ENCODE results near the gene COL25A1. TPM values are rescaled to one million over a fixed set of nuclear protein-coding genes. Genes with fewer than 3 reads are reported as not detected.
"Not testable (repeated sequence)": the region's sequence is repeated elsewhere in the genome, so short reads cannot be mapped to it uniquely, and the experiment has no call there.

COL25A1 gene
- total RNA-seq, 1 donor, result 0.27 TPM

DNA sequence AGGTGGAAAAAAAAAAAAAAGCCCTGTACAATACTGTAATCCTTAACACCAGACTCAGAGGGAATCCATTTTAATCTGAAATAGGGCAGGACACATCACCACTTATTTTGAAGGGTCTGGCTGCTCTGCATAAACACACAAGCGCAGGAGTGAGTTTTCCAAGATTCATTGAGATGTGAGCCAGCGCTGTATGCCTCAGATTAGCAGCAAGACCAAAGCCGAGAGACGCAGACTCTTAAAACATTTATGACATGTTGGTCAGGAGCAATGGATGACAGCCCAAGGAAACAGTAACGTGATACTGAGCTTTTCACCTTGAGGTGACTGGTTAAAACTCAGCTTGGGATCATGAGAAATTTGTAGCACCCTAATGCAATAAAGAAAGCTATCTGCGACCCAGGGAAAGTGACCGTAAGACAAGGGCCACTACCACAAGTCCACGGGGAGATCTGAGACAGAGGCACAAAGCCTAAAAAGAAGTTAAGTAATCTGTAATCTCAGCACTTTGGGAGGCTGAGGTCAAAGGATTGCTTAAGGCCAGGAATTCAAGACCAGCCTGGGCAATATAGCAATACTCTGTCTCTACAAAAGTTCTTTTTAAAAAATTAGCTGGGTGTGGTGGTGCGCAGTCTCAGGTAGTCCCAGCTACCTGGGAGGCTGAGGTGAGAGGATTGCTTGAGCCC is 210.6 kb downstream of the COL25A1 start:
- no peak for DNase-seq (ENCODE audit: low read depth)
- TF ChIP-seq, protein P1, sequence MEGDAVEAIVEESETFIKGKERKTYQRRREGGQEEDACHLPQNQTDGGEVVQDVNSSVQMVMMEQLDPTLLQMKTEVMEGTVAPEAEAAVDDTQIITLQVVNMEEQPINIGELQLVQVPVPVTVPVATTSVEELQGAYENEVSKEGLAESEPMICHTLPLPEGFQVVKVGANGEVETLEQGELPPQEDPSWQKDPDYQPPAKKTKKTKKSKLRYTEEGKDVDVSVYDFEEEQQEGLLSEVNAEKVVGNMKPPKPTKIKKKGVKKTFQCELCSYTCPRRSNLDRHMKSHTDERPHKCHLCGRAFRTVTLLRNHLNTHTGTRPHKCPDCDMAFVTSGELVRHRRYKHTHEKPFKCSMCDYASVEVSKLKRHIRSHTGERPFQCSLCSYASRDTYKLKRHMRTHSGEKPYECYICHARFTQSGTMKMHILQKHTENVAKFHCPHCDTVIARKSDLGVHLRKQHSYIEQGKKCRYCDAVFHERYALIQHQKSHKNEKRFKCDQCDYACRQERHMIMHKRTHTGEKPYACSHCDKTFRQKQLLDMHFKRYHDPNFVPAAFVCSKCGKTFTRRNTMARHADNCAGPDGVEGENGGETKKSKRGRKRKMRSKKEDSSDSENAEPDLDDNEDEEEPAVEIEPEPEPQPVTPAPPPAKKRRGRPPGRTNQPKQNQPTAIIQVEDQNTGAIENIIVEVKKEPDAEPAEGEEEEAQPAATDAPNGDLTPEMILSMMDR (IDR thresholded peaks at IDR 0.05; ENCODE audit: insufficient read depth, low read length), result no peak
- H3K4me3 ChIP-seq (ENCODE audit: low read depth, low read length), result no peak overlapping the region

DNA sequence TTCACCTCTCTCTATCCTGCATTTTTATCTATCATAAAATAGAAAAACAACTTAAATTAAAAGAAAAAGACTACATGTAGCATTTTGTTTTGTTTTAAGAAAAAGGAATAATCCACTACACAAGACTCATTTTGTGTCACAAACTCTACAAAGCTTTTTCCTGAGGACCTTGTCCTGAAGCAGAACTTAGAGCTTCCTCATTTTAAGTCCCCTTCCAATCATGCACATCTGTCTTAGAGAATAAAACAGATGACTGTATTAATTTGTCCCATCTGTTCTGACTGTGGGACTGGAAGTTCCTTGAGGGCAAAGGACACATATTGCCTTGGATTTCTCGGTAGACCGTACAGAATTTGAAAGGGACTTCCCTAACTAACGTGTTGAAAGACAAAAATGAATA is 218.5 kb downstream of the COL25A1 start:
- no peak for DNase-seq (ENCODE audit: low read depth)
- H3K4me3 ChIP-seq (ENCODE audit: low read depth, low read length), result no peak overlapping the region
- TF ChIP-seq, protein P1 (IDR thresholded peaks at IDR 0.05; ENCODE audit: insufficient read depth, low read length), result no peak

DNA sequence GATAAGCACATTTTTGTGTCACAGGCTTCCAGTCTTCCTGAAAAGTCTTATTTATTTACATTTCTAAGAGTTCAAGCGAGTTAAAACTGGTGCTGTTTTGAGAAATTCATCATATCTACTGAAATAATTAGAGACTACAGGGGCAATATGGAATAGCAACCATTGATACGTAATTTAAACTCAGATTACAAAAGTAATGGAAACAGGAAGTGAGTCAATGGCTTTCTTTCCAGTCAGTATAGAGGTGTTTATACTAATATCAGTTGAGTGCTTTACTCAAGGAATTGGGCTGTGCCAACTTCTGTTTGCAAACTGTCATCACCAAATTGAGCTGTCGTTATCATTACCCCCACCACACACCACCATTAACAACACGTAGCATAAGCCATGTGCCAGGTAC is 222.7 kb downstream of the COL25A1 start:
- no peak overlapping the region for H3K4me3 ChIP-seq (ENCODE audit: low read depth, low read length)
- DNase-seq (ENCODE audit: low read depth), result no peak
- TF ChIP-seq, protein P1 (IDR thresholded peaks at IDR 0.05; ENCODE audit: insufficient read depth, low read length), result no peak

DNA sequence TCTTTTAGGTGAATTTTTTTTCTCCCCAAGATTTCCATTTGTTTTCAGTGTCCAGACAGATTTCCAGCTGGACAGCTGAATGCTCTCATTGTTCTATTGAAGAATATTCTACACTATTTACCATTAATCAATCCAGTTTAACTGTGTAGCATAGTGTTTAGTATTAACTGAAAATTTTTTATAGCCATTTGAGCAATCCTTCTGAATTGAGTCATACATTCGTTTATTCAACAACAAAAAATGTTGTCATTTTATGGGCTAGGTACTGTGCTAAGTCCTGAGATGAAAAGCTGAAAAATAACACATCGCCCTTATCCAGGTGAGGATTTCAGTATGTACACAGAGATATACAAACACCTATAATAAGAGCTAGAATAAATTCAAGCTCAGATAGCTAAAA is 223.3 kb downstream of the COL25A1 start:
- H3K4me3 ChIP-seq (ENCODE audit: low read depth, low read length), result no peak overlapping the region
- DNase-seq (ENCODE audit: low read depth), result no peak

DNA sequence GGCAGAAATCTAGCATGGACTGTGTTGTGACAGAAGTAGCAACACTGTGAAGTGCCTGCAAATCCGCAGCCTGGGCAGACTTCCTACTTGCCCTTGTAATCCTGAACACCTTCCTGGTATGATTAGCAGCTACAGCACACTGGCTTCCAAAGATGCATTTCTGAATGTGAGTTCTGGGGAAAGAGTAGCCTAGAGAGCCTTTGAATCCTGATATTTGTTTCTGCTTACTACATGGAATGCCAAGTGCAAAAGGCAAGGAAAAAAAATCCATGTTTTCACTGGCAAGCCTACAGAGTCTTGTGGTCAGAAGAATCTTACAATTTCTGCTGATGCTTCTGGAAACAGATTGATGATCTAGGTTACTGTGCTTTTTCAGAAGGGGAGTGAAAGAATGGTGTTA is 223.7 kb downstream of the COL25A1 start:
- no peak overlapping the region for H3K4me3 ChIP-seq (ENCODE audit: low read depth, low read length)
- peak; percentile 72 for DNase-seq (ENCODE audit: low read depth)
- TF ChIP-seq, protein P1 (IDR thresholded peaks at IDR 0.05; ENCODE audit: insufficient read depth, low read length), result no peak

More for the DNA sequence above, 223.3 kb downstream of the COL25A1 start:
- TF ChIP-seq, protein P1 (IDR thresholded peaks at IDR 0.05; ENCODE audit: insufficient read depth, low read length), result no peak

DNA sequence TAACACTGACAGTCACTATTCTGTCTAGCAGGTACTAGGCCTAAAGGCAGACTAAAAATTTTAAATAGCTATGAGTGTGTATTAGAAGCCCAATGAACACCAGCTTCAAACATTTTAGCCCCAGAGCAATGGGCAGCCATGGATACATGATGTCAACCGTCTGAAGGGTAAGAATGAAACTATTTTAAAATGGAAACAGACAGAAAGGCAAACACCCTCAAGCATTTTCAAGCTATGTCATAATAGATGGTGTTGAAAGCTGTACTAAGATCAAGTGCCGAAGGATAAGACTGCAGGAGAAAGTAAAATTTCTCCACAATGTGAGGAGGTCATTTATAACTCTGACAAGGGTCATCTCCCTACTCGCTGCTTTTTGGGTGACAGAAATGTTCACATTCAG is 225.0 kb downstream of the COL25A1 start:
- TF ChIP-seq, protein P1 (IDR thresholded peaks at IDR 0.05; ENCODE audit: insufficient read depth, low read length), result no peak
- DNase-seq (ENCODE audit: low read depth), result no peak
- no peak overlapping the region for H3K4me3 ChIP-seq (ENCODE audit: low read depth, low read length)

DNA sequence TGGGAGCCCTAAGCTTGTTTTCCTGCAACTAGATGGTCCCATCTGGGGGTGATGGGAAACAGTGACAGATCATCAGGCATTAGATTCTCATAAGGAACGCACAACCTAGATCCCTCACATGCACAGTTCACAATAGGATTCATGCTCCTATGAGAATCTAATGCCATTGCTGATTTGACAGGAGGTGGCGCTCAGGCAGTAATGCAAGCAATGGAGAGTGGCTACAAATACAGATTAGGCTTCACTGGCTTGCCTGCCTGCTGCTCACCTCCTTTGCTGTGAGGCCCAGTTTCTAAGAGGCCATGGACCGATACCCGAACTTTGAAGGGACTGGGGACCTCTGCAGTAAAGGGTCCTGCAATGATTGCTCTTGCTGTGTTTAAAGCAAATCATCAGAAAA is 225.7 kb downstream of the COL25A1 start:
- DNase-seq (ENCODE audit: low read depth), result not testable (repeated sequence)

More for the DNA sequence above, 225.7 kb downstream of the COL25A1 start:
- not testable (repeated sequence) for H3K4me3 ChIP-seq (ENCODE audit: low read depth, low read length)
